IMR-90 (cell line): Measurements from ENCODE around the gene STOML1. TPM values are rescaled to one million over a fixed set of nuclear protein-coding genes. Genes with fewer than 3 reads are reported as not detected.

Source experiments
- ATAC-seq: fragments of 200-7000 bp; cut with Tn5 transposase; 2 replicates; pipeline ENCODE4 v1.9.1; 2020; ENCODE audit warnings: low read depth, mild to moderate bottlenecking, moderate library complexity
- BruUV-seq: library from RNA; stranded (reverse); fragments of 400-500 nt; replicated peaks from 2 replicates; lab custom pipeline; 2021; lab: Mats Ljungman, UMichigan
- CTCF ChIA-PET: fragments of 300-600 bp; formaldehyde crosslinking; extraction: SDS; loops from one replicate; lab custom pipeline; 2021; ENCODE audit warnings: antibody characterized with exemption; lab: Yijun Ruan, JAX
- POLR2A ChIA-PET: fragments of 300-600 bp; sonication (Branson Sonifier 250); formaldehyde crosslinking; loops from one replicate; lab custom pipeline; 2022; ENCODE audit warnings: antibody characterized with exemption; ENCODE audit not compliant: unreplicated experiment; lab: Charles Lee
- DNase-seq: peaks from one replicate; pipeline ENCODE4 v3.0.0; 2013
- H2AFZ ChIP-seq: replicated peaks from 2 replicates; pipeline ENCODE3; 2013; ENCODE audit warnings: low read length, mild to moderate bottlenecking; ENCODE audit not compliant: poor library complexity
- H2AK5ac ChIP-seq: 2 replicates; pipeline ENCODE4 v1.6.1; 2013; ENCODE audit warnings: low read depth, low read length, inconsistent platforms
- H2AK9ac ChIP-seq: replicated peaks from 2 replicates; pipeline ENCODE3; 2013; ENCODE audit warnings: mild to moderate bottlenecking, low read depth, low read length, moderate library complexity; ENCODE audit not compliant: poor library complexity
- H2BK120ac ChIP-seq: 2 replicates; pipeline ENCODE4 v1.6.1; 2013; ENCODE audit warnings: low read depth, low read length, inconsistent platforms
- H2BK15ac ChIP-seq: 3 replicates; pipeline ENCODE4 v1.6.1; 2013; ENCODE audit warnings: low read depth, low read length, inconsistent platforms
- H2BK20ac ChIP-seq: 2 replicates; pipeline ENCODE4 v1.6.1; 2013; ENCODE audit warnings: low read depth, mild to moderate bottlenecking, inconsistent platforms, low read length, moderate library complexity
- H2BK5ac ChIP-seq: 2 replicates; pipeline ENCODE4 v1.6.1; 2013; ENCODE audit warnings: mild to moderate bottlenecking, low read depth, low read length, inconsistent platforms; ENCODE audit not compliant: poor library complexity, severe bottlenecking
- H3K14ac ChIP-seq: replicated peaks from 2 replicates; pipeline ENCODE4 v1.6.1; 2013; ENCODE audit warnings: low read depth, low read length, inconsistent platforms
- H3K18ac ChIP-seq: 2 replicates; pipeline ENCODE4 v1.6.1; 2013; ENCODE audit warnings: low read depth, low read length, control low read depth
- H3K23ac ChIP-seq: 2 replicates; pipeline ENCODE4 v1.6.1; 2013; ENCODE audit warnings: low read depth, low read length, inconsistent platforms
- H3K27ac ChIP-seq: 2 replicates; pipeline ENCODE4 v1.5.1; 2013; ENCODE audit warnings: mild to moderate bottlenecking, control low read depth, low read length; ENCODE audit not compliant: insufficient read depth
- H3K27me3 ChIP-seq: 2 replicates; pipeline ENCODE4 v1.6.1; 2013; ENCODE audit warnings: low read length; ENCODE audit not compliant: control insufficient read depth, insufficient read depth
- H3K36me3 ChIP-seq: 2 replicates; pipeline ENCODE4 v1.6.1; 2013; ENCODE audit warnings: low read length, mixed read lengths; ENCODE audit not compliant: control insufficient read depth, insufficient read depth
- H3K4ac ChIP-seq: 2 replicates; pipeline ENCODE4 v1.6.1; 2013; ENCODE audit warnings: low read depth, low read length, inconsistent platforms
- H3K4me1 ChIP-seq: 2 replicates; pipeline ENCODE4 v1.6.1; 2013; ENCODE audit warnings: low read length, mixed read lengths; ENCODE audit not compliant: control insufficient read depth, insufficient read depth
- H3K4me2 ChIP-seq: 2 replicates; pipeline ENCODE4 v1.6.1; 2013; ENCODE audit warnings: low read depth, mild to moderate bottlenecking, control low read depth, low read length, moderate library complexity
- H3K4me3 ChIP-seq: 2 replicates; pipeline ENCODE4 v1.5.1; 2013; ENCODE audit warnings: low read depth, mild to moderate bottlenecking, control low read depth, low read length, moderate library complexity; ENCODE audit not compliant: insufficient read depth
- H3K56ac ChIP-seq: 2 replicates; pipeline ENCODE4 v1.6.1; 2013; ENCODE audit warnings: low read length, inconsistent platforms; ENCODE audit not compliant: insufficient read depth; ENCODE audit errors: extremely low read depth
- H3K79me1 ChIP-seq, 2 experiments: 2 replicates each; pipeline ENCODE4 v1.6.1; 2013; ENCODE audit warnings: low read length in 2 of 2, inconsistent platforms in 1 of 2, low read depth in 1 of 2
- H3K9ac ChIP-seq: 2 replicates; pipeline ENCODE4 v1.6.1; 2013; ENCODE audit warnings: low read depth, low read length, control low read depth
- H3K9me1 ChIP-seq: 2 replicates; pipeline ENCODE4 v1.6.1; 2013; ENCODE audit warnings: low read length, inconsistent platforms; ENCODE audit not compliant: insufficient read depth
- H3K9me3 ChIP-seq: 2 replicates; pipeline ENCODE4 v1.6.1; 2013; ENCODE audit warnings: low read length; ENCODE audit not compliant: control insufficient read depth, insufficient read depth
- H4K20me1 ChIP-seq: 2 replicates; pipeline ENCODE4 v1.6.1; 2013; ENCODE audit warnings: low read length, inconsistent platforms; ENCODE audit not compliant: insufficient read depth
- H4K5ac ChIP-seq: 2 replicates; pipeline ENCODE4 v1.6.1; 2013; ENCODE audit warnings: mild to moderate bottlenecking, low read depth, low read length, control low read depth
- H4K8ac ChIP-seq, 2 experiments: 2 replicates each; pipeline ENCODE4 v1.6.1; 2013; ENCODE audit warnings: low read depth in 2 of 2, low read length in 2 of 2, control low read depth in 1 of 2, inconsistent platforms in 1 of 2
- H4K91ac ChIP-seq: 2 replicates; pipeline ENCODE4 v1.6.1; 2013; ENCODE audit warnings: low read depth, low read length, inconsistent platforms; ENCODE audit not compliant: insufficient read depth
- CEBPB ChIP-seq: IDR thresholded peaks from 2 replicates; pipeline ENCODE4 v1.6.1; 2012; ENCODE audit warnings: low read depth, low read length, improper control_type of control experiment
- CHD1 ChIP-seq: IDR thresholded peaks from 2 replicates; pipeline ENCODE4 v1.6.1; 2012; ENCODE audit warnings: low read depth, low read length, improper control_type of control experiment
- FOS ChIP-seq: fragments of 150-350 bp; IDR thresholded peaks from 2 replicates; pipeline ENCODE4 v1.6.1; 2016; ENCODE audit warnings: low read depth, low read length
- MAFK ChIP-seq: IDR thresholded peaks from 2 replicates; pipeline ENCODE4 v1.6.1; 2012; ENCODE audit warnings: low read depth, low read length, improper control_type of control experiment
- MAZ ChIP-seq: IDR thresholded peaks from 2 replicates; pipeline ENCODE4 v1.6.1; 2012; ENCODE audit warnings: low read depth, mild to moderate bottlenecking, low read length, improper control_type of control experiment, moderate library complexity, borderline replicate concordance
- MXI1 ChIP-seq: IDR thresholded peaks from 2 replicates; pipeline ENCODE4 v1.6.1; 2012; ENCODE audit warnings: low read depth, mild to moderate bottlenecking, low read length, moderate library complexity, borderline replicate concordance
- NFE2L2 ChIP-seq: fragments of 150-350 bp; IDR thresholded peaks from 2 replicates; pipeline ENCODE4 v1.6.1; 2016; ENCODE audit warnings: low read depth, mild to moderate bottlenecking, low read length
- POLR2A ChIP-seq: IDR thresholded peaks from 2 replicates; pipeline ENCODE4 v1.6.1; 2012; ENCODE audit warnings: mild to moderate bottlenecking, low read depth, low read length
- RAD21 ChIP-seq: IDR thresholded peaks from 2 replicates; pipeline ENCODE4 v1.6.1; 2012; ENCODE audit warnings: low read length, improper control_type of control experiment
- RCOR1 ChIP-seq: IDR thresholded peaks from 2 replicates; pipeline ENCODE4 v1.6.1; 2012; ENCODE audit warnings: mild to moderate bottlenecking, low read length, improper control_type of control experiment; ENCODE audit not compliant: insufficient replicate concordance
- RFX5 ChIP-seq: IDR thresholded peaks from 2 replicates; pipeline ENCODE4 v1.8.0; 2012; ENCODE audit warnings: low read depth, mild to moderate bottlenecking, low read length, moderate library complexity
- SMC3 ChIP-seq: fragments of 150-350 bp; IDR thresholded peaks from 2 replicates; pipeline ENCODE4 v1.6.1; 2016; ENCODE audit warnings: low read depth, mild to moderate bottlenecking, antibody characterized with exemption, low read length, moderate library complexity
- WGBS, 2 experiments: methylation state at CpG; one replicate each; pipeline versions ENCODE4 v1.1.5 to v1.1.7; 2013; ENCODE audit warnings: missing lambda C conversion rate in 2 of 2; ENCODE audit not compliant: insufficient read length in 1 of 2; ENCODE audit errors: extremely low coverage in 2 of 2; 5-methylcytosine and 5-hydroxymethylcytosine counted together
- dilution Hi-C: fragments of 300-500 bp; cut with HindIII; formaldehyde crosslinking; loops from one replicate; pipeline ENCODE4 v1.14.3; 2018; ENCODE audit warnings: low sequenced_read_pairs; ENCODE audit not compliant: unreplicated experiment
- in situ Hi-C: fragments of 300-500 bp; cut with MboI; formaldehyde crosslinking; loops from 3 replicates; pipeline ENCODE4 v1.14.3; 2019; ENCODE audit warnings: low sequenced_read_pairs, inconsistent platforms, mixed read lengths
- intact Hi-C: fragments of 100-400 bp; cut with micrococcal nuclease; formaldehyde crosslinking; loops from 2 replicates; pipeline ENCODE4 v1.10.0; 2022
- polyA plus RNA-seq, 3 experiments: library from polyadenylated mRNA; depleted of rRNA; stranded (reverse); fragments of >200 nt; gene quantifications; 2 replicates each; pipeline ENCODE4 v1.2.3, GENCODE V29; 2012; ENCODE audit warnings: low replicate concordance in 1 of 3
- total RNA-seq: library from RNA; depleted of rRNA; stranded (reverse); fragments of >200 nt; gene quantifications from 2 replicates; pipeline ENCODE4 v1.2.3, GENCODE V29; 2012
- TF ChIP-seq, protein P1 (sequence below): fragments of 150-350 bp; IDR thresholded peaks from 2 replicates; pipeline ENCODE4 v1.6.1; 2017; ENCODE audit warnings: mild to moderate bottlenecking, antibody characterized with exemption, low read length, low read depth

The STOML1 gene
- total and polyA plus RNA-seq, 2 of the 4 experiments (the other 2 are of a cell fraction), result 11.8 to 21.2 TPM

DNA sequence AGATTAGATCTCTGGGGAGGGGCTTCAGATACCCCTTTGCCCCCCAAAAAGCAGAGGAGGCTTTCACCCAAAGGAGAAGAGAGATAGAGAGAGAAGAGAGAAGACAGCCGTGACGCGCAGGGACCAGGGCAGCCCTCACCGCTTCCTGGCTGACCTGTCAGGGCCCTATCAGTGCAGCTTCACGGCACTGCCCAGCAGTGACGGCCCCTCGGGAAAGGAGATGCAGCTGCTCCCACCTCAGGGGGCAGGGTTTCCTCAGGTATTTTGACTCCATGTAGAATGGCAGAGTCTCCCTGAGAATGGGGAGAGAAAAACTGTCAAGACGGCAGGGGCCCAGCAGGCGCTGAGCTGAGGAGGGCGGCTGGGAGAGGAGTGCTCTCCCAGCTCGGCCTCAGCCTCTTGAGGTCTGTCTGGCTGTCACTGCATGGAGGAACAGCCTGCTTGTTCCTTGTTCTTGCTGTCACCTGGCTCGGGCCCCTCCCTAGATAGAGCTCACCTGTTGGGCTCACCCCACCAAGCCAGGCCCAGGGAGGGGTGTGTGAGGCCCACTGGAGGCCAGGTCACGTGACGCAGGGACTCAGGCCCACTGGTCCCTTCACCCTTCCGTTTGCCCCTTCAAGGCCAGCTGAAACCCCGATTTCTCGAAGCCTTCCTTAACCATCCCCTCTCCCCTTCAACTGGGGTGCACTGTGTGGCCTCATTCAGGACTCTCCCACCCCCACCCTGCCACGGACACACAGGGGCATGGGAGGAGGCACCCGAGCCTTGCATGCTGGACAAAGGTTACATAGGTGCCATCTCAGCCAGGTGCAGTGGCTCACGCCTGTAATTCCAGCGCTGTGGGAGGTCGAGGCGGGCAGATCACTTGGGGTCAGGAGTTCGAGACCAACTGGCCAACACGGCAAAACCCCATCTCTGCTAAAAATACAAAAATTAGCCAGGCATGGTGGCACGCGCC is 37.6 kb downstream of the STOML1 start (continued):
- TF ChIP-seq SMC3, result no peak

DNA sequence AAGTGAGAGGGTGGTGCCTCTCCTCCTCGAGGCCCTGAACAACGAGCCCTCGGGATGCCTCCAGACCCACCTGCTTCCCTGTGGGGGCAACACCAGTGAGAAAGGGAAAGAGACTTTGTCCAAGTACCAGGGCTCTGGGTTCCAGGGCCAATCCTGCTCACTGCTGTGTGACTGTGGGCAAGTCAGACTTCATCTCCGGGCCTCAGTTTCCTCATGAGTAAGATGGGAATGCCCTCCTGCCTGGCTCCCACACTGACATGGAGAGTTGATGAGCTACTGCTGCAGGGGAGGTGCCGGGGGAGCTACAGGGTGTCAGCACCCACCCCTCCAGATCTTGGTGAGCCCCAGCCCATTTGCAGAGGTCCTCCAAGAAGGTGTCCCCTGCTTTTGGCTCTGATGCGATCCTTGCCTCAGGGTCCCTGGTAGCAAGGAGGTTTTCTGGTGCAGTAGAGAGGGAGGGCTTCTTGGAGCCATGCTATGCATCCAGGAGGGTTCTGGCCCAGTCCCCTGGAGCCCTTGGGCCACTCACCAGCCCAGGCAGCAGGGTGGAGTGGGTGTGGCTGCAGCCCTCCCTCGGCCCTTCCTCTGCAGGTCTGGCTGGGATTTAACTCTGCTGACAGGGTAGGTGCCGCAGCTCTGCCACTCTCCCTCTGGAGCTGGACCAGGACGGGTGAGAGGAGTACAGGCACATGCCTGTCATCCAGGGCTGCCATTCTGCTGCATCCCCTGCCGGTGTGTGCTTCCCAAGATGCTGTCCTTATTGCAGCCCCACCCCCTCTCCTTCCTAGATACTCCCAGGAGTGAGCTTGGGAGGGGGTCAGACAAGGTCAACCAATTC is 39.0 kb downstream of the STOML1 start:
- Histone ChIP-seq H4K8ac (no peak overlapping the region), H3K18ac (no peak overlapping the region), H3K9ac (no peak overlapping the region), H3K4me1 (peaks cover 23% of the 10 kb centered on the region), H3K4ac (no peak overlapping the region; the same call in 1 of the 2 replicates), H3K36me3 (peaks cover 35% of the 10 kb centered on the region), H2AK9ac (peak overlapping the region; percentile 14), H2BK120ac (no peak overlapping the region), H3K4me3 (no peak overlapping the region), H3K56ac (no peak overlapping the region), H3K9me1 (peaks cover 15% of the 10 kb centered on the region), H3K23ac (no peak overlapping the region), H2BK15ac (no peak overlapping the region), H3K9me3 (no peaks in the 10 kb centered on the region), H2BK20ac (no peak overlapping the region), H4K5ac (no peak overlapping the region), H4K91ac (no peak overlapping the region; the same call in 1 of the 2 replicates), H2AFZ (peak overlapping the region; percentile 19), H4K20me1 (0 out of 2 replicates have a peak, but pooled peaks cover 2% of the 10 kb centered on the region), H3K4me2 (no peak overlapping the region), H3K79me1 (0 out of 4 replicates have a peak, but pooled peaks cover 0 to 2% of the 10 kb centered on the region in 2 experiments), H3K14ac (no peak overlapping the region), H2AK5ac (0 out of 2 replicates have a peak overlapping the region, but pooled peaks have one; percentile 6), H3K27ac (no peak overlapping the region), H3K27me3 (no peaks in the 10 kb centered on the region), H2BK5ac (no peak overlapping the region)
- in situ Hi-C loops (no loop called here), dilution Hi-C loops (no loop called here), intact Hi-C loops (no loop called here)
- DNase-seq, result no peak
- CTCF ChIA-PET, result no interaction called here
- no TSS peak for BruUV-seq
- 92% methylated on average over 4 of the region's 10 CpGs; no CpG with 5 or more reads in 1 of the 2 experiments for whole genome bisulfite sequencing, 2 experiments
- no peak for ATAC-seq
- POLR2A ChIA-PET, result no interaction called here
- no peak for TF ChIP-seq FOS
- TF ChIP-seq RAD21, result no peak
- TF ChIP-seq CEBPB, result no peak
- no peak for TF ChIP-seq MAZ
- TF ChIP-seq RFX5, result no peak
- no peak for TF ChIP-seq RCOR1
- TF ChIP-seq, protein P1, sequence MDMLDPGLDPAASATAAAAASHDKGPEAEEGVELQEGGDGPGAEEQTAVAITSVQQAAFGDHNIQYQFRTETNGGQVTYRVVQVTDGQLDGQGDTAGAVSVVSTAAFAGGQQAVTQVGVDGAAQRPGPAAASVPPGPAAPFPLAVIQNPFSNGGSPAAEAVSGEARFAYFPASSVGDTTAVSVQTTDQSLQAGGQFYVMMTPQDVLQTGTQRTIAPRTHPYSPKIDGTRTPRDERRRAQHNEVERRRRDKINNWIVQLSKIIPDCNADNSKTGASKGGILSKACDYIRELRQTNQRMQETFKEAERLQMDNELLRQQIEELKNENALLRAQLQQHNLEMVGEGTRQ, result no peak
- TF ChIP-seq MAFK, result no peak
- TF ChIP-seq CHD1, result no peak
- no peak for TF ChIP-seq NFE2L2
- no peak for TF ChIP-seq SMC3
- TF ChIP-seq POLR2A, result no peak
- no peak for TF ChIP-seq MXI1
